ENCODE measurements around the gene RFLNA. TPM values are rescaled to one million over a fixed set of nuclear protein-coding genes. Genes with fewer than 3 reads are reported as not detected.

RFLNA gene
- total RNA-seq, 1 donor from 2014 or later, result not detected

DNA sequence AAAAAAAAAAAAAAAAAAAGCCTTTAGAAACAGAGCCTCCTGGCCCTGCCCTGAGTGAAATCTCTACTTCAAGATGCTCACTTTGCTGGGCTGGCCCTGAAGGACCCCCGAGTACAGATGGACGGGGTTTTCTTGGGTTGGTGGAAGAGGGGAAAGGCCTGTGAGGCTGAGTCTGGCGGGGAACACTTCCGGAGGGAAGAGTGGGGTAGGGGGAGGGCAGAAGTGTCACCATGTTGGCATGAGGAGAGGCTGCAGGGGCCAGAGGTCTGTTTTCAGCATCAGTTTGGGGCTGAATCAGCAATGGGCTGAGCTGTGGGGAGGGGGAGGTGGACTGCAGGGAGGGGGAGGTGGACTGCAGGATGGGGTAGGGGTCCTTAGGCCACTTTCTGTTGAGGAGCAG is 15.3 kb downstream of the RFLNA start:
- Mint-ChIP-seq H3K36me3 (ENCODE audit: low read depth) (no peaks in the 10 kb centered on the region), H3K27ac (no peak overlapping the region), H3K9me3 (no peaks in the 10 kb centered on the region), H3K27me3 (ENCODE audit: low read depth) (no peaks in the 10 kb centered on the region), H3K4me1 (ENCODE audit: low read depth) (no peaks in the 10 kb centered on the region), H3K4me3 (ENCODE audit: low read depth) (no peak overlapping the region)
- no peak for DNase-seq (ENCODE audit: low spot score)
- intact Hi-C loops (cut with micrococcal nuclease), result no loop called here

DNA sequence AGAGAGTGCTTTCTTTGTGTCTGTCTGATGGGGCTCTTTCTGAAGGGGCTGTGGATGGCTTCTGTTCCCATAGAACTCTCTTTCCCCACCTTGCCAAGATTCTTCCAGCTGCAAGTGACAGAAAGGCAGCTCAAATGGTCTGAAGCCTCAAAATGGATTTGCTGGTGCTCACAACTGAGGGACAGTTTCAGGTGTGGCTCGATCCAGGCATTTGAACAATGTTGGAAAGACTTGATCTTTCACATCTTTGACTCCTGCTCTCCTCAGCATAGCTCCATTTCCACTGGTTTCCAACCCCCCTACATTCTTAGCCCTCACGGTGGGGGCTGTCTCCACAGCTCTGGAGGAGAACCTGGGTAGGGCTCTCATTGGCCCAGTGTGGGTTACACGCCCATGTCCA is 15.9 kb downstream of the RFLNA start:
- intact Hi-C loops (cut with micrococcal nuclease), result no loop called here
- no peaks in the 10 kb centered on the region for H3K27me3 Mint-ChIP-seq (ENCODE audit: low read depth)

DNA sequence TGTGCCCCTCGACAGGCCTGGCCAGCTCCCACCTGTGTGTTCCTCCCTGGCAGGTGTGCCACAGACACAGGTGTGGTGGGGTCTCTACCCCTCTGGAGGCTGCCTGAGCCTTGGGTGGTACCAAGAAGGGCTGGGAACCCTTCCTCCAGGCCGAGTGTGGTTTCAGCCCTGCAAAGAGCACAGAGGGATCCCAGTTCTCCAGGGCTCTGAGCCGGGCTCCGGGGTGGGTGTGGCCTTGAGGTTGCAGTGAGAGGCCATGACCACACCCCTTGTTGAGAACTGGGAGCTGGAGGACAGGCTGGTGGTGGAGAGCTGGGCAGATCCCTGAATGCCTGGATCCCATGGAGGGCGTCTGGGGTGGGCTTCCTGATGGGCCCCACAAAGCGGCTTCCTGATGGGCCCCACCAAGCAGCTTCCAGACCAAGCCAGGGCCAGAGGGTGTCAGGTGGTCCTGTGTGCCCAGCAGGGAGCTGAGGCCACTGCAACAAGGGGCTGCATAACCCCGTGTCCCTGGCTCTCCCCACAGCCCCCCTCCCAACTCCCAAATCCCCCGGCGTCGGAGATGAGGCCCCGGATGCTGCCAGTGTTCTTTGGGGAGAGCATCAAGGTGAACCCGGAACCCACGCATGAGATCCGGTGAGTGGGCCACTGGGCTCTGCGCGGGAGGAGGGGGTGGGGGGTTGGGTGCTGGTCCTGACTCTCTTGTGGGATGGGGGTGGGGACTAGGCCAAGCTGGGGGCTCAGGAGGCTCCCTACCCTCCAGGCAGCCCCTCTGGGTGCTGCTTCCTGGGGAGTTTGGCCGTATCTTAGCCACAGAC is 16.6 kb downstream of the RFLNA start:
- H3K4me3 Mint-ChIP-seq (ENCODE audit: low read depth), result no peak overlapping the region
- intact Hi-C loops (cut with micrococcal nuclease), result no loop called here
- H3K27ac Mint-ChIP-seq, result no peak overlapping the region
- H3K9me3 Mint-ChIP-seq, result no peaks in the 10 kb centered on the region
- H3K36me3 Mint-ChIP-seq (ENCODE audit: low read depth), result no peaks in the 10 kb centered on the region
- no peaks in the 10 kb centered on the region for H3K4me1 Mint-ChIP-seq (ENCODE audit: low read depth)
- DNase-seq (ENCODE audit: low spot score), result no peak
- H3K27me3 Mint-ChIP-seq (ENCODE audit: low read depth), result no peaks in the 10 kb centered on the region

More for the DNA sequence above, 15.9 kb downstream of the RFLNA start:
- Mint-ChIP-seq H3K4me1 (ENCODE audit: low read depth) (no peaks in the 10 kb centered on the region), H3K27ac (no peak overlapping the region), H3K9me3 (no peaks in the 10 kb centered on the region), H3K36me3 (ENCODE audit: low read depth) (no peaks in the 10 kb centered on the region), H3K4me3 (ENCODE audit: low read depth) (no peak overlapping the region)
- no peak for DNase-seq (ENCODE audit: low spot score)

DNA sequence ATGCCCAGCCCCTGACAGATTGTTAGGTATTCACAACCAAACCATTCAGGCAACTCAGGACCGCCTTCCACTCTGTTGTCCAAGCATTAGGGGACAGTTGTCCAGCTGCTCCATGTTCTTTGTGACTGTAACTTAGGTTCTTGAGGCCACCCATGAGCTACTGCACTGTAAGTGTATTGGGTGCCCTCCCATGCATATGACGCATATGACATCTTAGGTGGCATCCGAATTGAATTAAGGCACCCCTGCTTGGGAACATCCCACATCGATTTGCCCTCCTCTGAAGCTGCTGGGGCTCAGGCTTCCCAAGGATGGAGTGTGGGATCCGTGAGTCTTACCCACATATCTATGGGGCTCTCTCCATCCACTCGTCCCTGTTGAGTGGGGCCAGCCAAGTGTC is 17.7 kb downstream of the RFLNA start:
- no peak for DNase-seq (ENCODE audit: low spot score)
- Mint-ChIP-seq H3K9me3 (no peaks in the 10 kb centered on the region), H3K27ac (no peak overlapping the region), H3K36me3 (ENCODE audit: low read depth) (no peaks in the 10 kb centered on the region), H3K27me3 (ENCODE audit: low read depth) (no peaks in the 10 kb centered on the region), H3K4me3 (ENCODE audit: low read depth) (no peak overlapping the region), H3K4me1 (ENCODE audit: low read depth) (no peaks in the 10 kb centered on the region)
- intact Hi-C loops (cut with micrococcal nuclease), result no loop called here

DNA sequence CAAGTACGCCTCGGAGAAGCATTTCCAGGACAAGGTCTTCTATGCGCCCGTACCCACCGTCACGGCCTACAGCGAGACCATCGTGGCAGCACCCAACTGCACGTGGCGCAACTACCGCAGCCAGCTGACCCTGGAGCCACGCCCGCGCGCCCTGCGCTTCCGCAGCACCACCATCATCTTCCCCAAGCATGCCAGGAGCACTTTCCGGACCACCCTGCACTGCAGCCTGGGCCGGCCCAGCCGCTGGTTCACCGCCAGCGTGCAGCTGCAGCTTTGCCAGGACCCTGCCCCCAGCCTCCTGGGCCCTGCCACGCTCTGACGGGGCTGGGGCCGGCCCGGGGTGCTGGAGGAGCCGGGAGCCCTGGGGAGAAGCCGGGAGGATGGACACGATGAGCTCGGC is 19.3 kb downstream of the RFLNA start:
- Mint-ChIP-seq H3K9me3 (no peaks in the 10 kb centered on the region), H3K27me3 (ENCODE audit: low read depth) (no peaks in the 10 kb centered on the region), H3K27ac (no peak overlapping the region), H3K36me3 (ENCODE audit: low read depth) (no peaks in the 10 kb centered on the region), H3K4me1 (ENCODE audit: low read depth) (no peaks in the 10 kb centered on the region), H3K4me3 (ENCODE audit: low read depth) (no peak overlapping the region)
- intact Hi-C loops (cut with micrococcal nuclease), result no loop called here
- DNase-seq (ENCODE audit: low spot score), result no peak

DNA sequence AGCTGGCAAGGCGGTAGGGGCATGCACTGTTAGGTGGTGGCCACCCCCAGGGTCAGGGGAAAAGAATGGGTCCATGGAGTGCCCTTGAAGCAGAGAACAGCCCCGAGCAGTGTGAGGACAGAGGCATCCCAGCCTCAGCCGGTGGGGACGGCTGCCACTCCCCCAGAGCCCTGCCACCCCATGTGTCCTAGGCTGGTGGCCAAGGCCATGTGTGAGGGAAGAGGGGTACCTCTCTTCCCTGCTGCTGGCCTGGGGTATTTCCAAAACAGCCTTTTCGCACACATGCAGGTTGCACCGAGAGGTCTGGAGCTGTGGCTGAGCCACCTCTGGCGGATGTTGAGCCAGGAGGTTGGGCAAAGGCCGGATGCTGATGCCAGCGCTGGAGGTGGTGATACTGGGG is 19.9 kb downstream of the RFLNA start:
- Mint-ChIP-seq H3K4me1 (ENCODE audit: low read depth) (no peaks in the 10 kb centered on the region), H3K36me3 (ENCODE audit: low read depth) (no peaks in the 10 kb centered on the region), H3K4me3 (ENCODE audit: low read depth) (no peak overlapping the region), H3K27ac (no peak overlapping the region), H3K27me3 (ENCODE audit: low read depth) (no peaks in the 10 kb centered on the region), H3K9me3 (no peaks in the 10 kb centered on the region)
- no peak for DNase-seq (ENCODE audit: low spot score)
- intact Hi-C loops (cut with micrococcal nuclease), result no loop called here

DNA sequence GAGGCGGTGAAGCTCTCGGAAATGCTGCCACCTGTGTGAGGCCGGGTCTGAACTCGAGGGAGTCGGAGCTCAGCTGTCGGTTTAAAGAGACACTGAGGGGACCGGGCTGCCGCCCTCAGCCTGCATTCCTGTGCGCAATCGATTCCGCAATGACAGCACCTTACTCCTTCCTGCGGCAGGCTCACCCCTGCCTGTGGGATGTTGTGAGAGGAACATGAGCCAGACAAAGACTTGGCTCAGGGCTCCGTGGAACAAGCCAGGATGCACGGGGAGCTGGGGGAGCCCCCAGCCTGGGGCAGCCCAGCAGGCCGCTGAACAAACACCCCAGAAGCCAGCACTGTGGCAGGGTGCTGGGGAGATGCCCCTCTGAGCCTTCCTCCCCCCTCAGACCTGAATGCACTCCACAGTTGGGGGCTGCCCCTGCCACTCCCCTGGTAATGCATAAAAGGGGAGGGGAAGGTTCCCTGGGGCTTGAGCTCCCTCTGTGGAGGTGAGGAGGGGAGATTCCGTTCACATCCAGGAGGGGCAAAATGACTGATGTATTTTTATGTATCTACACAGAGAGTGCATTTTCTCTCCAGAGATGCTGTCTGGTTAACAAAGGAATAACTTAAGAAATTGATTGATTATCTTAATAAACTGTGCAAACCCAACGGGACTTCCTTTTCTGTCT is 20.6 kb downstream of the RFLNA start:
- no peak for DNase-seq (ENCODE audit: low spot score)
- H3K27me3 Mint-ChIP-seq (ENCODE audit: low read depth), result no peaks in the 10 kb centered on the region
- intact Hi-C loops (cut with micrococcal nuclease), result no loop called here
- no peaks in the 10 kb centered on the region for H3K9me3 Mint-ChIP-seq
- H3K4me1 Mint-ChIP-seq (ENCODE audit: low read depth), result no peaks in the 10 kb centered on the region
- no peaks in the 10 kb centered on the region for H3K36me3 Mint-ChIP-seq (ENCODE audit: low read depth)
- H3K27ac Mint-ChIP-seq, result no peak overlapping the region
- no peak overlapping the region for H3K4me3 Mint-ChIP-seq (ENCODE audit: low read depth)

DNA sequence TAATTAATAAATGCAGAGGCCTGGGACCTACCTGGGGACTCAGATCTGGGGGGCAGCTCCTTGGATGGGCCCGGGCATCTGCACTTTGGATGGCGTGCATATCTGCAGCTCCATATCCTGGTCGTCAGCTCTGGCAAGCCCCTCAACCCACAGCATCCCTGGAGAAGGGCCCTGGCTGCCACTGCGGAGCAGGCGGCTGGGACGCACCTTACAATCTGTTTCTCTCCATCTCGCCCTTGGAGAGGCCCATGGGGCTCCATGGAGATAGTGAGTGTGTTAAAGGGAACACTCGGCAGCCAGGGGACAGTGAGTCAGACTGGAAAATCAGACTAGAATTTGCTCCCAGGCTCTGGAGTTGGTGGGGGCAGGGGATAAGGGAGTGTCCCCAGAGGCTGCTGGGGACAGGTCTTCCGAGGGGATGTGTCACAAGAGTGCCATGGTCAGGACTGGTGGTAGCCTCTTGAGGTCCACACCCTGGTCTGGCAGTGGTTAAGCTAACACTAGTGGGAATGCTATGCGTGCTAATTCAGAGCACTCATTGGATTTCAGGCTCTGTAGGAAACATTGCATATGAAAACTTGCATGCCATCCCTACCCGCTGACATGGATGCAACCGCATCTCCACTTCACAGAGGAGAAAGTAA is 21.5 kb downstream of the RFLNA start:
- intact Hi-C loops (cut with micrococcal nuclease), result no loop called here
- Mint-ChIP-seq H3K27ac (no peak overlapping the region), H3K4me1 (ENCODE audit: low read depth) (no peaks in the 10 kb centered on the region), H3K9me3 (no peaks in the 10 kb centered on the region), H3K36me3 (ENCODE audit: low read depth) (no peaks in the 10 kb centered on the region), H3K27me3 (ENCODE audit: low read depth) (no peaks in the 10 kb centered on the region), H3K4me3 (ENCODE audit: low read depth) (no peak overlapping the region)
- DNase-seq (ENCODE audit: low spot score), result no peak

DNA sequence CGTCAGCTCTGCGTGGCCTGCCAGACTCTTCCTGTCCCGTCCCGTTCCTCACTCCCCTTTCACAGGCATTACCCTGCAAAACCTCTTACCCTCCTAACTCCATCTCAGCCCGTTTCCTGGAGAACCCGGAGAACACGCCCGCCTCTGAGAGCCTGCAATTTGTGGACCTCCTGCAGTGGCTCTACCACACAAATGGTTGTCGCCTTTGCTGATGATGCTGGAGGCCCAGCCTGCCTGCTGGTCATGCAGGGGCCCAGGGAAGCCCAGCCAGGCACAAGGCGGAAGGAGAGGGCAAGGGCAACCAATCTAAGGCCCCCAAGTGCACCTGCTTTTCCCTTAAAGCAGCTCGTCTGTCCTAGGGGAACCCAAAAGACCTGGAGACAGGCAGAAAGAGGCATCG is 22.5 kb downstream of the RFLNA start:
- H3K4me3 Mint-ChIP-seq (ENCODE audit: low read depth), result no peak overlapping the region
- no peaks in the 10 kb centered on the region for H3K9me3 Mint-ChIP-seq
- DNase-seq (ENCODE audit: low spot score), result no peak
- no peaks in the 10 kb centered on the region for H3K4me1 Mint-ChIP-seq (ENCODE audit: low read depth)
- H3K36me3 Mint-ChIP-seq (ENCODE audit: low read depth), result peaks cover 2% of the 10 kb centered on the region
- intact Hi-C loops (cut with micrococcal nuclease), result no loop called here
- H3K27ac Mint-ChIP-seq, result no peak overlapping the region
- H3K27me3 Mint-ChIP-seq (ENCODE audit: low read depth), result no peaks in the 10 kb centered on the region

DNA sequence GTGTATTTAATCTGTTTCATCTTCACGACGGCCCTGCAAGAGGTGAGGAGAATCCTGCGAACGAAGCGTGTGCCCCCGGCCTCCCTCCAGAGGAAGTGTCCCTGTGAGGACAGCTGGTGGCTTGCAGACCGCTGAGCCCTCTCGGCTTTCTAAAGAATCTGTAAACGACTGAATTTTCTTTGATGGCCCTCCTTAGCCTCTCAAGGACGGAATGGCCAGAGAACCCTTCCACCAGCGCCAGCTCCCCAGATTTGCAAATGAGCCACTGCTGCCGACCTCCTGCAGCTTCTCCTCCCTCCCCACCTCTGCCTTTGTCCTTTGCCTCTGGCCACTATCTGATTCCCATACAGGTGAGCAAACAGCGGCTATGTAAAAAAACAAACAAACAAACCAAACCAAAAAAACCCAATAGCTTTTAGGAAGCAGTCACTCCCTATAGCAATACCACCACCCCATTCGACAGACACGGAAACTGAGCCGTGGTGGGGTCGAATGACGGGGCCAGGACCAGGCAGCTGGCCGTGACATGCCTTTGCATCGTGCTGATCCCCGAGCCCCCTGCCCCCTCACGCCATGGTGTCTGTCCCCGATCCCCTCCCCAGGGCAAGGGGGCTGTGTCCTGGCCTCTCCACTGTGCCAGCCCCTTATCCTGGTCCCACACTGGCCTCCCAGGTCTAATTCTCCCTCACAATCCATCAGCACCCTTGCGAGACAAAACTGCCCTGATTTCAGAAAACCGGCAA is 23.6 kb downstream of the RFLNA start:
- no peak overlapping the region for H3K4me3 Mint-ChIP-seq (ENCODE audit: low read depth)
- H3K4me1 Mint-ChIP-seq (ENCODE audit: low read depth), result no peaks in the 10 kb centered on the region
- H3K27ac Mint-ChIP-seq, result no peak overlapping the region
- intact Hi-C loops (cut with micrococcal nuclease), result no loop called here
- peaks cover under 1% of the 10 kb centered on the region for H3K9me3 Mint-ChIP-seq
- H3K27me3 Mint-ChIP-seq (ENCODE audit: low read depth), result no peaks in the 10 kb centered on the region
- H3K36me3 Mint-ChIP-seq (ENCODE audit: low read depth), result peaks cover 6% of the 10 kb centered on the region
- DNase-seq (ENCODE audit: low spot score), result no peak

DNA sequence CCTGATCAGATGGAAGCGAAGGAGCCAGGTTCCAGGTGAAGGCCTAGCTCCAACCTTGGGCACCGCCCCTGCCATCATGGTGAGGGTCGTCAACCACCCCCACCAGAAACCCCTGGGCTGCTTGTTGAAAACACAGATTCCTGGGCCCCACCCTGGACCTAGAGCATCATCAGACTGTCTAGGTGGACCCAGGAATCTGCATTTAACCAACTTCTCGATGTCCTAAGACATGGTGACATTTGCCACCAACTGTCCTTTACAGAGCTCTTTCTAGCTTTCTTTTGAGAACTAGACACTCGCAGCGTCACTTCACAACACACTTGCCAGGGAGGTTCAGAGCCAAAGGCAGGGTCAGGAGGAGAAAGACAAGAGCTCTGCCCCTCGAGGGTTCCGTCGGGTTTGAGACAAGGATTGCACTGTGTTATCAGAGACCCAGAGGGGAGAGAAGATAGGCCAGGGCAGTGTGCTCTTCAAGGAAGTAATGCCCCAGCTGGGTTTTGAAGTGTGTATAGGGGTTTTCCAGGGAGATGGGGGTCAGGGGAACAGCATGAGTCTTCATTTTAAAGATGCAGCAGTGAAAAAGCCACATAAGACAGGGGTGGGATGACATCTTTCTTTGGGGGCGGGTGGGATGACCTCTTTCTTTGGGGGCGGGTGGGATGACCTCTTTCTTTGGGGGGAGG is 24.6 kb downstream of the RFLNA start:
- intact Hi-C loops (cut with micrococcal nuclease), result loop anchor here (2.0 kb wide), 1 partner anchor 283 kb away; no protein-coding TSS in a partner anchor
- no peaks in the 10 kb centered on the region for H3K4me1 Mint-ChIP-seq (ENCODE audit: low read depth)

DNA sequence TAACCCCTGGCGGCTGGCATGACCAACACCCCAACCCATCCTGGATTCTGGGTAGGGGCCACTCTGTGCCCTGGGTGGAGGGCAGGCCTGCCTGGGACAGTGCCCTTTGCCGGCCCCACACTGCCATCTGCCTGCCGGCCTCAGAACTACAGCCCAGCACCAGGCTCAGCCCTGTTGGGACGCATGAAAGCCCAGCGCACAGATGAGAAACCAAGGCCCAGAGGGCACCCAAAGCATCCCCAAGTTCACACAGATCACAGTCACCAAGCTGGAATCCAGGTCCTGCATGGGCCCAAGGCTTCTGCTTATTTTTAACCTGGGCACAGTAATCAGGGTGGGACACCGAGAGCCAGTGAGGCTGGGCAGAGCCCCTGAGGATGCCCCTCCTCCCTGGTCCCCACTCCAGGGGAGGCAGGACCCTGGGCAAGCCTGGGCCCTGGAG is 26.2 kb downstream of the RFLNA start:
- Mint-ChIP-seq H3K4me3 (ENCODE audit: low read depth) (no peak overlapping the region), H3K27me3 (ENCODE audit: low read depth) (no peaks in the 10 kb centered on the region), H3K4me1 (ENCODE audit: low read depth) (no peaks in the 10 kb centered on the region), H3K36me3 (ENCODE audit: low read depth) (peaks cover 28% of the 10 kb centered on the region), H3K27ac (no peak overlapping the region), H3K9me3 (peaks cover 11% of the 10 kb centered on the region)
- intact Hi-C loops (cut with micrococcal nuclease), result loop anchor here (2.0 kb wide), 1 partner anchor 284 kb away; no protein-coding TSS in a partner anchor
- DNase-seq (ENCODE audit: low spot score), result peak; percentile 53

More for the DNA sequence above, 24.6 kb downstream of the RFLNA start:
- no peaks in the 10 kb centered on the region for H3K27me3 Mint-ChIP-seq (ENCODE audit: low read depth)
- H3K27ac Mint-ChIP-seq, result no peak overlapping the region
- H3K4me3 Mint-ChIP-seq (ENCODE audit: low read depth), result no peak overlapping the region
- peaks cover 17% of the 10 kb centered on the region for H3K36me3 Mint-ChIP-seq (ENCODE audit: low read depth)
- peaks cover 11% of the 10 kb centered on the region for H3K9me3 Mint-ChIP-seq
- no peak for DNase-seq (ENCODE audit: low spot score)

Measured in activated T-helper 2 cell treated with anti-CD3 and anti-CD28 coated beads, Interferon-gamma antibody, Interleukin-2, Interleukin-4, amounts not matched to agents 10 μg/mL and 5 μg/mL and 100 μg/mL, durations not matched to agents 14 hours and 24 hours and 36 hours (primary cell).